ENCODE measurements around the gene PLAAT3.

GRCh38 chr11:63623513-63624140 lies 9.4 kb upstream of the PLAAT3 start:
- TF ChIP-seq CTCF (IDR thresholded peaks at IDR 0.05; ENCODE audit: poor library complexity, severe bottlenecking) (no peak), EZH2 (IDR thresholded peaks at IDR 0.05; ENCODE audit: borderline replicate concordance, insufficient read depth, low read length, poor library complexity, severe bottlenecking) (no peak), POLR2AphosphoS5 (IDR thresholded peaks at IDR 0.05) (no peak), TAF1 (IDR thresholded peaks at IDR 0.05; ENCODE audit: low read depth) (no peak)

Measured in neural cell (in vitro differentiated cells).